ENCODE data around the gene STK35.

STK35 gene

DNA sequence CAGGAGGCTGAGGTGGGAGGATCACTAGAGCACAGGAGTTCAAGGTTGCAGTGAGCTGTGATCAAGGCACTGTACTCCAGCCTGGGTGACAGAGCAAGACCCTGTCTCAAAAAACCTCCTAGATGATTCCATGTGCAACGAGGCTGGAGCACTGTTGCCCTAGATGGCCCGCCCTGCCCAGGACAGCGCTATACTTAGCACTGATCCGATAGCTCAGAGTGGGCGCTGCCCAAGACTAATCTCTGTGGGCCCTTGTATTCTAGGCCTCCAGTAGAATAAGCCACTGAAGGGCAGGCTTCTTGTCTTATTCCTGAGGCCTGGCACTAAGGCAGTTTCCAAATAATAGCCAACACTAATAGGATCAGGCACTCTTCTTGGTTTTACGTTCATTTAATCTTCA is 41.0 kb downstream of the STK35 start:
- Histone ChIP-seq H4K20me1 (ENCODE audit: insufficient read depth, low read length) (no peaks in the 10 kb centered on the region), H3K27ac (ENCODE audit: low read length) (no peak overlapping the region), H3K4me2 (ENCODE audit: low read depth, low read length) (no peak overlapping the region), H3K79me2 (ENCODE audit: low read length) (0 out of 2 replicates have a peak, but pooled peaks cover 15% of the 10 kb centered on the region), H3K36me3 (replicated peaks; ENCODE audit: insufficient read depth, low read length) (no peaks in the 10 kb centered on the region), H3K4me1 (ENCODE audit: low read length) (no peaks in the 10 kb centered on the region), H3K9ac (ENCODE audit: low read length) (no peak overlapping the region), H3K9me2 (replicated peaks; ENCODE audit: insufficient read depth, low read length) (no peaks in the 10 kb centered on the region), H3K9me3 (replicated peaks; ENCODE audit: insufficient read depth, low read length) (no peaks in the 10 kb centered on the region), H2AFZ (ENCODE audit: low read length) (no peak overlapping the region), H3F3A (ENCODE audit: insufficient read depth, low read length) (no peaks in the 10 kb centered on the region), H3K4me3 (ENCODE audit: low read length) (no peak overlapping the region), H3K27me3 (replicated peaks; ENCODE audit: insufficient read depth, low read length) (no peaks in the 10 kb centered on the region)
- DNase-seq = no peak
- no peak for TF ChIP-seq EZH2 (optimal IDR thresholded peaks at IDR 0.05; ENCODE audit: low read depth, low read length)

DNA sequence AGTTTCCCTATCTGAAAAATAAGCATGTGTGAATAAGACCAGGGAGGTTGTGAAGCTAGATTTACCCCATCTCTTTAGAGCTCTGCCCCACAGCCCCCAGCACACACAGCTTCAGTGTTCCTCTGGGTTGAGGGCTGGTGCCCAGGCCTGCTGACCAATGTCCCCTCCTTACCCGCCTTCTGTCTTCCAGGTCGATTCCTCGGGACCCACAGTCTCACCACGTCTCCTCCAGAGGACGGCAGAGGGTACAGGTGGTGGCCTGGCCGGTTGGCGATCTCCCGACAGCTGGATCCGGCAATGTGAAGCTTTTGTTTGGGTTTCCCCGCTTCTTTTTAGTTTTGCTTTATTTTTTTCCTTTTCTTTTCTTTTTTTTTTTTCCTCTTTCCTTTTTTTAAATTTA is 42.0 kb downstream of the STK35 start:
- no peak for DNase-seq
- Histone ChIP-seq H3K27ac (ENCODE audit: low read length) (no peak overlapping the region), H3K4me1 (ENCODE audit: low read length) (no peaks in the 10 kb centered on the region), H3K4me3 (ENCODE audit: low read length) (no peak overlapping the region), H3K4me2 (ENCODE audit: low read depth, low read length) (no peak overlapping the region), H3K36me3 (replicated peaks; ENCODE audit: insufficient read depth, low read length) (no peaks in the 10 kb centered on the region), H3K9me2 (replicated peaks; ENCODE audit: insufficient read depth, low read length) (no peaks in the 10 kb centered on the region), H3K27me3 (replicated peaks; ENCODE audit: insufficient read depth, low read length) (no peaks in the 10 kb centered on the region), H3K79me2 (ENCODE audit: low read length) (0 out of 2 replicates have a peak, but pooled peaks cover 8% of the 10 kb centered on the region), H3F3A (ENCODE audit: insufficient read depth, low read length) (no peaks in the 10 kb centered on the region), H3K9me3 (replicated peaks; ENCODE audit: insufficient read depth, low read length) (no peaks in the 10 kb centered on the region), H2AFZ (ENCODE audit: low read length) (no peak overlapping the region), H4K20me1 (ENCODE audit: insufficient read depth, low read length) (no peaks in the 10 kb centered on the region), H3K9ac (ENCODE audit: low read length) (no peak overlapping the region)
- no peak for TF ChIP-seq EZH2phosphoT487 (IDR thresholded peaks at IDR 0.05; ENCODE audit: low read length)
- TF ChIP-seq, protein P1, sequence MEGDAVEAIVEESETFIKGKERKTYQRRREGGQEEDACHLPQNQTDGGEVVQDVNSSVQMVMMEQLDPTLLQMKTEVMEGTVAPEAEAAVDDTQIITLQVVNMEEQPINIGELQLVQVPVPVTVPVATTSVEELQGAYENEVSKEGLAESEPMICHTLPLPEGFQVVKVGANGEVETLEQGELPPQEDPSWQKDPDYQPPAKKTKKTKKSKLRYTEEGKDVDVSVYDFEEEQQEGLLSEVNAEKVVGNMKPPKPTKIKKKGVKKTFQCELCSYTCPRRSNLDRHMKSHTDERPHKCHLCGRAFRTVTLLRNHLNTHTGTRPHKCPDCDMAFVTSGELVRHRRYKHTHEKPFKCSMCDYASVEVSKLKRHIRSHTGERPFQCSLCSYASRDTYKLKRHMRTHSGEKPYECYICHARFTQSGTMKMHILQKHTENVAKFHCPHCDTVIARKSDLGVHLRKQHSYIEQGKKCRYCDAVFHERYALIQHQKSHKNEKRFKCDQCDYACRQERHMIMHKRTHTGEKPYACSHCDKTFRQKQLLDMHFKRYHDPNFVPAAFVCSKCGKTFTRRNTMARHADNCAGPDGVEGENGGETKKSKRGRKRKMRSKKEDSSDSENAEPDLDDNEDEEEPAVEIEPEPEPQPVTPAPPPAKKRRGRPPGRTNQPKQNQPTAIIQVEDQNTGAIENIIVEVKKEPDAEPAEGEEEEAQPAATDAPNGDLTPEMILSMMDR (IDR thresholded peaks at IDR 0.05; ENCODE audit: low read length) = no peak
- no peak for TF ChIP-seq EZH2 (optimal IDR thresholded peaks at IDR 0.05; ENCODE audit: low read depth, low read length)

DNA sequence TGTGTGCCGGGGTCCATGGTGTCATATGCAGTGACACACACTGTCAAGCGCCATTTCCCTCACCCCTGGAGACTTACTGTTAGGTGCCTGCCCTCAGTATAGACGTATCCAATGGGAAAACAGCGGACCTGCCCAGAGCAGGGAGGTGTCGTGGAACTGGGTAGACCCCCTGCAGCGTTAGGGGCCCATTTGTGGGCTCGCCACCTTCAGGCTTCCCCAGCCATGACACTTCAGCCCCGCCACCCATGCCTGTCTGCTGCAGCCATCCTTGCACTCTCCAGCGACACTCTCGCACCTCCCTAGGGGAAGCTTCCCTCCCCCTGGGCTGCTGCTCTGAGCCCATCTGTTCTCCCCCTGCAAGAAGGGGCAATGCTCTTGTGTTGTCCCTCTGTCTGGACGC is 43.2 kb downstream of the STK35 start:
- Histone ChIP-seq H3K36me3 (replicated peaks; ENCODE audit: insufficient read depth, low read length) (no peaks in the 10 kb centered on the region), H3K27ac (ENCODE audit: low read length) (no peak overlapping the region), H3K9me2 (replicated peaks; ENCODE audit: insufficient read depth, low read length) (no peaks in the 10 kb centered on the region), H3K27me3 (replicated peaks; ENCODE audit: insufficient read depth, low read length) (no peaks in the 10 kb centered on the region), H3F3A (ENCODE audit: insufficient read depth, low read length) (no peaks in the 10 kb centered on the region), H3K4me2 (ENCODE audit: low read depth, low read length) (no peak overlapping the region), H3K4me1 (ENCODE audit: low read length) (no peaks in the 10 kb centered on the region), H3K9me3 (replicated peaks; ENCODE audit: insufficient read depth, low read length) (no peaks in the 10 kb centered on the region), H4K20me1 (ENCODE audit: insufficient read depth, low read length) (no peaks in the 10 kb centered on the region), H3K79me2 (ENCODE audit: low read length) (0 out of 2 replicates have a peak, but pooled peaks cover 5% of the 10 kb centered on the region), H3K9ac (ENCODE audit: low read length) (no peak overlapping the region), H3K4me3 (ENCODE audit: low read length) (no peak overlapping the region), H2AFZ (ENCODE audit: low read length) (no peak overlapping the region)
- no peak for DNase-seq
- TF ChIP-seq, protein P1 (IDR thresholded peaks at IDR 0.05; ENCODE audit: low read length) = no peak
- no peak for TF ChIP-seq EZH2 (optimal IDR thresholded peaks at IDR 0.05; ENCODE audit: low read depth, low read length)
- no peak for TF ChIP-seq EZH2phosphoT487 (IDR thresholded peaks at IDR 0.05; ENCODE audit: low read length)

DNA sequence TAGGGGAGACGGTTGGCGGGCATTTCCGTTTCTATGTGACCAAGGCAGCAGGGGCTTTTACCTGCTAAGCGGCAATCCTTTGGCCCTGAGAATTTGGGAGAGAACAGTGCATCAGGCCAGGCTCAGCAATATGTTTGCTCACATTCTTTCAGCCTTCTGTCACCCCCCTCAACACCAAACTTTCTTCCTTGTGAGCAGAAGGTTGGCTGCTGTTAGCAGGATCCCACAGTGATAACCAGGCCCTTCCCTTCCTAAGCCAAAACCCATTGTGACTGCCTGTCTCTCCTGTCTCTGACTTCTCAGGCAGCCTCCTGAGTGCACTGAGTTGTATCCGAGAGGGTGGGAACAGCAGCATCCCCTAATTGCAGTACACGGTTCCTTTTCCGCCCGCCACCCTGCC is 43.7 kb downstream of the STK35 start:
- no peak for DNase-seq

More for the DNA sequence above, 43.7 kb downstream of the STK35 start:
- Histone ChIP-seq H3K9me3 (replicated peaks; ENCODE audit: insufficient read depth, low read length) (no peaks in the 10 kb centered on the region), H2AFZ (ENCODE audit: low read length) (no peak overlapping the region), H3K9ac (ENCODE audit: low read length) (no peak overlapping the region), H4K20me1 (ENCODE audit: insufficient read depth, low read length) (no peaks in the 10 kb centered on the region), H3K4me2 (ENCODE audit: low read depth, low read length) (no peak overlapping the region), H3K9me2 (replicated peaks; ENCODE audit: insufficient read depth, low read length) (no peaks in the 10 kb centered on the region), H3K79me2 (ENCODE audit: low read length) (0 out of 2 replicates have a peak, but pooled peaks cover 5% of the 10 kb centered on the region), H3K4me3 (ENCODE audit: low read length) (no peak overlapping the region), H3K36me3 (replicated peaks; ENCODE audit: insufficient read depth, low read length) (no peaks in the 10 kb centered on the region), H3K27ac (ENCODE audit: low read length) (no peak overlapping the region), H3K4me1 (ENCODE audit: low read length) (no peaks in the 10 kb centered on the region), H3F3A (ENCODE audit: insufficient read depth, low read length) (no peaks in the 10 kb centered on the region), H3K27me3 (replicated peaks; ENCODE audit: insufficient read depth, low read length) (no peaks in the 10 kb centered on the region)
- TF ChIP-seq EZH2phosphoT487 (IDR thresholded peaks at IDR 0.05; ENCODE audit: low read length) (no peak), EZH2 (optimal IDR thresholded peaks at IDR 0.05; ENCODE audit: low read depth, low read length) (no peak)
- TF ChIP-seq, protein P1 (IDR thresholded peaks at IDR 0.05; ENCODE audit: low read length) = no peak

Data from MM.1S (cell line).